GM12891 (cell line): ENCODE measurements around the gene HEATR1.

Experiments
- POLR2A ChIP-seq: IDR thresholded peaks from 2 replicates; pipeline ENCODE4 v1.6.1; 2011; ENCODE audit warnings: low read depth, low read length, control low read depth
- POLR2AphosphoS5 ChIP-seq: IDR thresholded peaks from 2 replicates; pipeline ENCODE4 v1.6.1; 2011; ENCODE audit warnings: low read depth, low read length, control low read depth

- TF ChIP-seq POLR2A (no peak), POLR2AphosphoS5 (no peak)
Measured at GRCh38 chr1:236535190-236535589, 69.1 kb downstream of the HEATR1 start.
